ENCODE results near the gene CRB2. TPM values are rescaled to one million over a fixed set of nuclear protein-coding genes. Genes with fewer than 3 reads are reported as not detected.

The CRB2 gene
- total and polyA plus RNA-seq, 2 of the 4 experiments (the other 2 are of a cell fraction), result not detected

GRCh38 chr9:123316053-123316718 lies 39.8 kb upstream of the CRB2 start:
- Histone ChIP-seq H3K9me1 (ENCODE audit: insufficient read depth, low read length) (no peaks in the 10 kb centered on the region), H3K27ac (ENCODE audit: insufficient read depth, low read length) (no peak overlapping the region), H2BK5ac (ENCODE audit: low read depth, low read length, poor library complexity, severe bottlenecking) (no peak overlapping the region), H3K23ac (ENCODE audit: low read depth, low read length) (no peak overlapping the region), H3K4me3 (ENCODE audit: insufficient read depth, low read depth, low read length) (no peak overlapping the region), H2BK20ac (ENCODE audit: low read depth, low read length) (no peak overlapping the region), H2AK5ac (ENCODE audit: low read depth, low read length) (no peak overlapping the region), H3K56ac (ENCODE audit: extremely low read depth, insufficient read depth, low read length) (no peak overlapping the region), H3K9me3 (ENCODE audit: control insufficient read depth, insufficient read depth, low read length) (no peaks in the 10 kb centered on the region), H2AK9ac (replicated peaks; ENCODE audit: low read depth, low read length, poor library complexity) (no peak overlapping the region), H4K8ac (ENCODE audit: low read depth in 2 of 2, low read length in 2 of 2) (no peak overlapping the region), H3K9ac (ENCODE audit: low read depth, low read length) (no peak overlapping the region), H4K20me1 (ENCODE audit: insufficient read depth, low read length) (no peaks in the 10 kb centered on the region), H4K91ac (ENCODE audit: insufficient read depth, low read depth, low read length) (no peak overlapping the region), H3K4me2 (ENCODE audit: low read depth, low read length) (no peak overlapping the region), H3K18ac (ENCODE audit: low read depth, low read length) (no peak overlapping the region), H3K14ac (replicated peaks; ENCODE audit: low read depth, low read length) (no peak overlapping the region), H3K4me1 (ENCODE audit: control insufficient read depth, insufficient read depth, low read length) (no peaks in the 10 kb centered on the region), H2BK15ac (ENCODE audit: low read depth, low read length) (no peak overlapping the region), H2BK120ac (ENCODE audit: low read depth, low read length) (no peak overlapping the region), H3K27me3 (ENCODE audit: control insufficient read depth, insufficient read depth, low read length) (peaks cover 28% of the 10 kb centered on the region), H4K5ac (ENCODE audit: low read depth, low read length) (no peak overlapping the region), H3K36me3 (ENCODE audit: control insufficient read depth, insufficient read depth, low read length) (no peaks in the 10 kb centered on the region), H3K4ac (ENCODE audit: low read depth, low read length) (no peak overlapping the region), H2AFZ (replicated peaks; ENCODE audit: low read length, poor library complexity) (no peak overlapping the region), H3K79me1 (ENCODE audit: low read depth in 1 of 2, low read length in 2 of 2) (no peaks in the 10 kb centered on the region)
- dilution Hi-C loops (cut with HindIII; ENCODE audit: low sequenced_read_pairs, unreplicated experiment), result no loop called here
- CTCF ChIA-PET, result interaction anchor here (0.6 kb wide), 1 partner anchor 111 kb away, joined by 3 read pairs; no protein-coding TSS in a partner anchor
- BruUV-seq (replicated peaks), result no TSS peak
- ATAC-seq (ENCODE audit: low read depth), result no peak
- DNase-seq, result no peak
- in situ Hi-C loops (cut with MboI; ENCODE audit: low sequenced_read_pairs), result no loop called here
- no CpG with 5 or more reads among the region's 7 CpGs for WGBS, 2 experiments (ENCODE audit: extremely low coverage in 2 of 2, insufficient read length in 1 of 2)
- TF ChIP-seq NFE2L2 (IDR thresholded peaks at IDR 0.05; ENCODE audit: low read depth, low read length) (no peak), FOS (IDR thresholded peaks at IDR 0.05; ENCODE audit: low read depth, low read length) (no peak), MAZ (IDR thresholded peaks at IDR 0.05; ENCODE audit: borderline replicate concordance, low read depth, low read length) (no peak), BHLHE40 (IDR thresholded peaks at IDR 0.05; ENCODE audit: low read depth, low read length) (no peak), CEBPB (IDR thresholded peaks at IDR 0.05; ENCODE audit: low read depth, low read length) (no peak), MAFK (IDR thresholded peaks at IDR 0.05; ENCODE audit: low read depth, low read length) (no peak), CHD1 (IDR thresholded peaks at IDR 0.05; ENCODE audit: low read depth, low read length) (no peak), CTCF (conservative IDR thresholded peaks at IDR 0.05; ENCODE audit: low read depth, low read length) (no peak), USF2 (IDR thresholded peaks at IDR 0.05; ENCODE audit: low read depth, low read length) (no peak), SMC3 (IDR thresholded peaks at IDR 0.05; ENCODE audit: low read depth, low read length) (no peak), RFX5 (IDR thresholded peaks at IDR 0.05; ENCODE audit: low read depth, low read length) (no peak), MXI1 (IDR thresholded peaks at IDR 0.05; ENCODE audit: borderline replicate concordance, low read depth, low read length) (no peak), POLR2A (IDR thresholded peaks at IDR 0.05; ENCODE audit: low read depth, low read length) (no peak), ELK1 (IDR thresholded peaks at IDR 0.05; ENCODE audit: borderline replicate concordance, low read depth, low read length) (no peak), RAD21 (IDR thresholded peaks at IDR 0.05; ENCODE audit: low read length) (no peak), RCOR1 (IDR thresholded peaks at IDR 0.05; ENCODE audit: insufficient replicate concordance, low read length) (no peak)
- intact Hi-C loops (cut with micrococcal nuclease), result no loop called here
- POLR2A ChIA-PET (ENCODE audit: unreplicated experiment), result no interaction called here

Data from IMR-90 (cell line).